IPS DF 6.9 (cell line): Measurements from ENCODE around the gene SRPK2.
"Not testable (repeated sequence)": the region's sequence is repeated elsewhere in the genome, so short reads cannot be mapped to it uniquely, and the experiment has no call there.

ENCODE experiments used
- DNase-seq: peaks from one replicate; pipeline ENCODE4 v3.0.0-alpha.2; 2013; ENCODE audit warnings: low read depth, low spot score
- H3K27ac ChIP-seq: one replicate; pipeline ENCODE4 v1.5.1; 2013; ENCODE audit warnings: low read length, control low read depth
- H3K27me3 ChIP-seq: 2 replicates; pipeline ENCODE4 v1.6.1; 2013; ENCODE audit warnings: mild to moderate bottlenecking, low read length; ENCODE audit not compliant: control insufficient read depth, insufficient read depth
- H3K36me3 ChIP-seq: 2 replicates; pipeline ENCODE4 v1.6.1; 2013; ENCODE audit warnings: low read length; ENCODE audit not compliant: control insufficient read depth, insufficient read depth
- H3K4me1 ChIP-seq: 2 replicates; pipeline ENCODE4 v1.6.1; 2013; ENCODE audit warnings: low read length; ENCODE audit not compliant: control insufficient read depth, insufficient read depth
- H3K4me3 ChIP-seq: 2 replicates; pipeline ENCODE4 v1.5.1; 2013; ENCODE audit warnings: mild to moderate bottlenecking, low read length
- H3K9me3 ChIP-seq: 2 replicates; pipeline ENCODE4 v1.6.1; 2013; ENCODE audit warnings: low read length, inconsistent platforms; ENCODE audit not compliant: control insufficient read depth, insufficient read depth
- WGBS: extraction: QIAGEN DNeasy Blood & Tissue Kit; methylation state at CpG from one replicate; pipeline ENCODE4 v1.1.7; 2013; ENCODE audit warnings: mixed read lengths, missing lambda C conversion rate; ENCODE audit not compliant: insufficient read length, insufficient coverage; 5-methylcytosine and 5-hydroxymethylcytosine counted together

The SRPK2 gene

GRCh38 chr7:105196473-105196872 lies 192.2 kb downstream of the SRPK2 start:
- Histone ChIP-seq H3K27ac (no peak overlapping the region), H3K36me3 (no peaks in the 10 kb centered on the region)

GRCh38 chr7:105195891-105196290 lies 192.8 kb downstream of the SRPK2 start:
- WGBS = no CpG with 5 or more reads among the region's 1 CpG
- DNase-seq = no peak
- Histone ChIP-seq H3K27ac (no peak overlapping the region), H3K4me1 (no peaks in the 10 kb centered on the region), H3K9me3 (no peaks in the 10 kb centered on the region), H3K27me3 (no peaks in the 10 kb centered on the region), H3K36me3 (no peaks in the 10 kb centered on the region), H3K4me3 (no peak overlapping the region)

More at GRCh38 chr7:105196473-105196872, 192.2 kb downstream of the SRPK2 start:
- Histone ChIP-seq H3K9me3 (no peaks in the 10 kb centered on the region), H3K4me1 (no peaks in the 10 kb centered on the region), H3K4me3 (no peak overlapping the region), H3K27me3 (no peaks in the 10 kb centered on the region)
- DNase-seq = no peak
- no CpG with 5 or more reads among the region's 7 CpGs for WGBS

GRCh38 chr7:105194959-105195358 lies 193.8 kb downstream of the SRPK2 start:
- H3K27ac ChIP-seq, H3K36me3 ChIP-seq, H3K4me3 ChIP-seq, H3K4me1 ChIP-seq, H3K9me3 ChIP-seq, DNase-seq, H3K27me3 ChIP-seq: not testable (repeated sequence)
- no CpG with 5 or more reads among the region's 16 CpGs for WGBS

GRCh38 chr7:105191331-105191730 lies 197.4 kb downstream of the SRPK2 start:
- no peaks in the 10 kb centered on the region for H3K27me3 ChIP-seq
- WGBS = no CpG with 5 or more reads among the region's 2 CpGs

GRCh38 chr7:105189859-105190492 lies 198.7 kb downstream of the SRPK2 start:
- Histone ChIP-seq H3K36me3 (no peaks in the 10 kb centered on the region), H3K4me1 (no peaks in the 10 kb centered on the region), H3K9me3 (no peaks in the 10 kb centered on the region), H3K27ac (no peak overlapping the region), H3K27me3 (no peaks in the 10 kb centered on the region), H3K4me3 (no peak overlapping the region)
- DNase-seq = no peak
- WGBS = no CpG with 5 or more reads among the region's 8 CpGs

More at GRCh38 chr7:105191331-105191730, 197.4 kb downstream of the SRPK2 start:
- Histone ChIP-seq H3K36me3 (no peaks in the 10 kb centered on the region), H3K4me1 (no peaks in the 10 kb centered on the region), H3K9me3 (no peaks in the 10 kb centered on the region), H3K27ac (no peak overlapping the region), H3K4me3 (no peak overlapping the region)
- no peak for DNase-seq

- no peaks in the 10 kb centered on the region for H3K27me3 ChIP-seq
- H3K4me1 ChIP-seq = no peaks in the 10 kb centered on the region
- DNase-seq = no peak
- no peak overlapping the region for H3K27ac ChIP-seq
- no peaks in the 10 kb centered on the region for H3K9me3 ChIP-seq
- no peaks in the 10 kb centered on the region for H3K36me3 ChIP-seq
- H3K4me3 ChIP-seq = no peak overlapping the region
These were observed 200.5 kb downstream of the SRPK2 start for GRCh38 chr7:105188201-105188600.

- no CpG with 5 or more reads among the region's 4 CpGs for WGBS
- Histone ChIP-seq H3K27ac (no peak overlapping the region), H3K9me3 (no peaks in the 10 kb centered on the region), H3K27me3 (no peaks in the 10 kb centered on the region), H3K36me3 (no peaks in the 10 kb centered on the region), H3K4me1 (no peaks in the 10 kb centered on the region), H3K4me3 (no peak overlapping the region)
- no peak for DNase-seq
These were observed 201.2 kb downstream of the SRPK2 start for GRCh38 chr7:105187302-105188169.

GRCh38 chr7:105185290-105186010 lies 203.3 kb downstream of the SRPK2 start:
- DNase-seq = no peak
- no peaks in the 10 kb centered on the region for H3K27me3 ChIP-seq
- H3K36me3 ChIP-seq = no peaks in the 10 kb centered on the region
- H3K27ac ChIP-seq = no peak overlapping the region
- no peaks in the 10 kb centered on the region for H3K9me3 ChIP-seq
- no CpG with 5 or more reads among the region's 2 CpGs for WGBS
- no peaks in the 10 kb centered on the region for H3K4me1 ChIP-seq
- H3K4me3 ChIP-seq = no peak overlapping the region

- no peak for DNase-seq
- H3K27ac ChIP-seq = no peak overlapping the region
- no peaks in the 10 kb centered on the region; the same call in 1 of the 2 replicates for H3K4me1 ChIP-seq
- H3K36me3 ChIP-seq = no peaks in the 10 kb centered on the region
- H3K4me3 ChIP-seq = no peak overlapping the region
- WGBS = no CpG with 5 or more reads among the region's 2 CpGs
- no peaks in the 10 kb centered on the region for H3K9me3 ChIP-seq
- no peaks in the 10 kb centered on the region for H3K27me3 ChIP-seq
These were observed 208.7 kb downstream of the SRPK2 start for GRCh38 chr7:105180002-105180401.

- Histone ChIP-seq H3K4me1 (no peaks in the 10 kb centered on the region; the same call in 1 of the 2 replicates), H3K4me3 (no peak overlapping the region), H3K27me3 (no peaks in the 10 kb centered on the region), H3K9me3 (no peaks in the 10 kb centered on the region), H3K36me3 (no peaks in the 10 kb centered on the region), H3K27ac (no peak overlapping the region)
- DNase-seq = no peak
- WGBS = no CpG with 5 or more reads among the region's 4 CpGs
These were observed 209.7 kb downstream of the SRPK2 start for GRCh38 chr7:105178928-105179541.
